GM10266 (cell line): ENCODE measurements around the gene UNC13A.

Experiments
- DNase-seq: peaks from one replicate; pipeline ENCODE4 v3.0.0; 2012; ENCODE audit errors: extremely low spot score
- TF ChIP-seq, protein P1 (sequence below): IDR thresholded peaks from 2 replicates; pipeline ENCODE4 v1.5.1; 2012; ENCODE audit warnings: mild to moderate bottlenecking, low read depth; ENCODE audit not compliant: control insufficient read depth, insufficient read depth; ENCODE audit errors: missing control alignments

UNC13A gene

DNA sequence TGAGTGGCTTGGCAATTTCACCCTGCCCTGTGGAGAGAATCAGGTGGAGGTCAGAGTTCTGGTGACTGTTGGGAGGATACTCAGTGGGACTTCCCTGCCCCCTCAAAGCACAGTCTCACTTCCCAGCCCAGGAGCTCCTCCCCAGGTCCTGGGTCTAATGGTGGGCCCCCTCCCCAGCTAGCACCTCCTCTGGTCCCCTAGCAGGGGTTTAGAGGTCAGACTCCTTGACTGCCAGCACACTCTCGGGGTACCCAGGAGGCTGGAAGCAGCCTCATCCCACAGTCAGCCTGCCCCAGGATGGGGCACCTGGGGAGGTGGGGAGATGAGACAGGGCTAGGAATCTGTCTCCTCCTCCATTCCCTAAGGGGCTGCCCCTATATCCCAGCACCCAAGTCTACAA is 67.5 kb downstream of the UNC13A start:
- DNase-seq, result no peak
- TF ChIP-seq, protein P1, sequence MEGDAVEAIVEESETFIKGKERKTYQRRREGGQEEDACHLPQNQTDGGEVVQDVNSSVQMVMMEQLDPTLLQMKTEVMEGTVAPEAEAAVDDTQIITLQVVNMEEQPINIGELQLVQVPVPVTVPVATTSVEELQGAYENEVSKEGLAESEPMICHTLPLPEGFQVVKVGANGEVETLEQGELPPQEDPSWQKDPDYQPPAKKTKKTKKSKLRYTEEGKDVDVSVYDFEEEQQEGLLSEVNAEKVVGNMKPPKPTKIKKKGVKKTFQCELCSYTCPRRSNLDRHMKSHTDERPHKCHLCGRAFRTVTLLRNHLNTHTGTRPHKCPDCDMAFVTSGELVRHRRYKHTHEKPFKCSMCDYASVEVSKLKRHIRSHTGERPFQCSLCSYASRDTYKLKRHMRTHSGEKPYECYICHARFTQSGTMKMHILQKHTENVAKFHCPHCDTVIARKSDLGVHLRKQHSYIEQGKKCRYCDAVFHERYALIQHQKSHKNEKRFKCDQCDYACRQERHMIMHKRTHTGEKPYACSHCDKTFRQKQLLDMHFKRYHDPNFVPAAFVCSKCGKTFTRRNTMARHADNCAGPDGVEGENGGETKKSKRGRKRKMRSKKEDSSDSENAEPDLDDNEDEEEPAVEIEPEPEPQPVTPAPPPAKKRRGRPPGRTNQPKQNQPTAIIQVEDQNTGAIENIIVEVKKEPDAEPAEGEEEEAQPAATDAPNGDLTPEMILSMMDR, result no peak

GRCh38 chr19:17618936-17619335 is 69.2 kb downstream of the UNC13A start:
- DNase-seq, result no peak
- TF ChIP-seq, protein P1, result no peak

- DNase-seq, result no peak
- TF ChIP-seq, protein P1, result no peak
Measured at GRCh38 chr19:17618281-17618903, 69.8 kb downstream of the UNC13A start.

DNA sequence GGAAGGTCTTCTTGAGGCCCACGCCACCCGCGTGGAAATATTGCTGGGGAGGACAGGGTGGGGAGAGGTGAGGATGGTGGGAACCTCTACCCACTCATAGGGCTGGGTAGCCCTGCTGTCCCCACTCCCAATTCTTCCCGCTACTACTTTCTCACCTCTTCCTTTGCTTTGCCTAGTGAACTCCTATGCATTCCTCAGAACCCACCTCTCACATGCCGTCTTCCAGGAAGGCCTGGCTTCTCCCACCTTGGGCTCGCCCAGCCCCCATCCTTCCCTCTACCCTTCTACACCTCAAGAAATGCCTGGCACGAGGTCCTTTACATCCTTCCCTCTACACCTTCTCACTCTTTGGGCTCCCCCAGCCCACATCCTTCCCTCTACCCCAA is 70.4 kb downstream of the UNC13A start:
- TF ChIP-seq, protein P1, result no peak
- no peak for DNase-seq

DNA sequence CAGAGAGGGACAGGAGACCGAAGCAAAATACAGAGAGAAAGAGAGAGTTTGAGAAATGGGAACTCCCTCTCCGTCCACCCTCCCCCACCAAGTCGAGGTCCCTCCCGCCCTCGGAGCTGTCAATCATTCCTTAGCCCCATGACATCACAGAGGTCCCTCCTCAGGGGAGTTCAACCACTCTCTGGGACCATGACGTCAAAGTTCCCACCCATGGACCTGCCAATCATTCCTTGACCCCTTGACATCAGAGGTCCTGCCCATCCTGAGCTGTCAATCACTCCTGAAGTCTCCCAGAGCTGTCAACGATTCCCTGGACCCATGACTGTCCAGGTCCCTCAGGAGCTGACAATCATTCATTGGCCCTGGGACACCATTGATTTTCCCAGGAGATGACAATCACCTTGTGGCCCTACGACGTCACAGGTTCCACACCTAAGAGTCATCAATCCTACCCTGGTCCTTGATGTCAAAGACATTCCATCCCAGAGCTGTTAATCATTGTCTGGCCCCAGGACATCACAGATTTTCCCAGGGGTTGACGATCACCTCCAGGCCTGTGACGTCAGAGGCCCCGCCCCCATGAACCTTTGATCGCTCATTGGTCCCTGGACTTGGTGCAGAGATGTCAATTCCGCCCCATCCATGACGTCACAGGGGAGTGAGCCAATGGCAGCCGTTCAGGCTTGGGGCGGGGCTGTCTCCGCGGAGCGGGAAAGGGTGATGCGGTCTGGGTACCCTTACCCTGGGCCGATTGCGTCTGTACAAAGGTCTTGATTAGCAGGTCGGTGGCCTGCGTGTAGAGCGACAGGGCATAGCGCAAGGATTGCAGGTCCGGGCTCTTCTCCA is 71.0 kb downstream of the UNC13A start:
- peak; percentile 78 for DNase-seq

DNA sequence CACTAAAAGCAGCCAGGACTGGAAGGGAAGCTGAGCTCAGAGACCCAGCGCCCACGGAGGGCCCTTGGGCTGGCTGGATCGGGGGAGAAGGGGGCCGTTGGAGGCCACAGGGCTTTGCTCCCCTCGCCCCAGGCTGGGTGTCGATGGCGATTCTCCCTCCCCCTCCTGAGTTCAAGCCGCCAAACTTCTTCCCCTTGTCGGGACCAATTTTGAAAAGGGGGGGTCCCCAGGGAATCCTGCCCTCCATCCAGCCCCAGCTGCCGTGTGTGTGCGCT is 71.5 kb downstream of the UNC13A start:
- TF ChIP-seq, protein P1, result no peak
- no peak for DNase-seq

More for the DNA sequence above, 71.0 kb downstream of the UNC13A start:
- TF ChIP-seq, protein P1, result no peak
